HepG2 (cell line): ENCODE data around the gene MTOR. TPM values are rescaled to one million over a fixed set of nuclear protein-coding genes. Genes with fewer than 3 reads are reported as not detected.

Source experiments
- ASH2L ChIP-seq: fragments of 300-600, 200-600 bp; sonication (generic); IDR thresholded peaks from 2 replicates; pipeline ENCODE4 v1.7.0; 2017; ENCODE audit warnings: low read depth, mild to moderate bottlenecking, moderate library complexity, mixed read lengths, low read length; ENCODE audit not compliant: insufficient read length
- CBX2 ChIP-seq, 2 experiments: fragments of 200-600 bp in 1 of 2; sonication (generic); formaldehyde crosslinking in 1 of 2; IDR thresholded peaks; 2 replicates each; pipeline versions ENCODE4 v1.7.0 to v1.8.1; 2018 to 2022; ENCODE audit warnings: low read depth in 2 of 2, low read length in 1 of 2, mild to moderate bottlenecking in 1 of 2, missing genetic modification reagents in 1 of 2
- E2F5 ChIP-seq: sonication (generic); formaldehyde crosslinking; conservative IDR thresholded peaks from 2 replicates; pipeline ENCODE4 v1.4.0; 2020; ENCODE audit warnings: missing genetic modification reagents
- GMEB1 ChIP-seq: sonication (generic); formaldehyde crosslinking; IDR thresholded peaks from 2 replicates; pipeline ENCODE4 v1.5.1; 2020; ENCODE audit warnings: missing genetic modification reagents, mild to moderate bottlenecking, borderline replicate concordance
- HNRNPUL1 ChIP-seq: fragments of 200-400 bp; formaldehyde crosslinking; IDR thresholded peaks from 2 replicates; pipeline ENCODE4 v1.6.1; 2017; ENCODE audit warnings: low read depth, mild to moderate bottlenecking, low read length, moderate library complexity
- ISX ChIP-seq: sonication (generic); formaldehyde crosslinking; conservative IDR thresholded peaks from 2 replicates; pipeline ENCODE4 v1.5.0; 2020; ENCODE audit warnings: missing genetic modification reagents
- MYC ChIP-seq: sonication (generic); formaldehyde crosslinking; IDR thresholded peaks from 2 replicates; pipeline ENCODE4 v1.9.0; 2021; ENCODE audit warnings: missing genetic modification reagents, borderline replicate concordance
- NFYC ChIP-seq: IDR thresholded peaks from 2 replicates; pipeline ENCODE4 v1.6.1; 2016; ENCODE audit warnings: missing genetic modification reagents, missing compliant biosample characterization
- SIN3B ChIP-seq: fragments of 150-350 bp; IDR thresholded peaks from 2 replicates; pipeline ENCODE4 v1.6.1; 2014; ENCODE audit warnings: low read length
- SMARCC2 ChIP-seq: fragments of 450-650 bp; IDR thresholded peaks from 2 replicates; pipeline ENCODE4 v1.6.1; 2017; ENCODE audit warnings: antibody characterized with exemption, mild to moderate bottlenecking
- SSRP1 ChIP-seq: IDR thresholded peaks from 2 replicates; pipeline ENCODE4 v1.6.1; 2016; ENCODE audit warnings: control low read depth
- USF2 ChIP-seq, 2 experiments: sonication (generic) in 1 of 2; formaldehyde crosslinking in 1 of 2; IDR thresholded peaks; 2 replicates each; pipeline versions ENCODE4 v1.5.1 to v1.6.1; 2011 to 2020; ENCODE audit warnings: borderline replicate concordance in 1 of 2, low read depth in 1 of 2, low read length in 1 of 2, mild to moderate bottlenecking in 1 of 2, missing genetic modification reagents in 1 of 2, moderate library complexity in 1 of 2
- ZNF101 ChIP-seq: sonication (generic); formaldehyde crosslinking; IDR thresholded peaks from 2 replicates; pipeline ENCODE4 v1.4.0; 2020; ENCODE audit warnings: mild to moderate bottlenecking, low read depth, missing genetic modification reagents, borderline replicate concordance
- ZNF274 ChIP-seq: sonication (generic); formaldehyde crosslinking; IDR thresholded peaks from 2 replicates; pipeline ENCODE4 v1.5.1; 2020; ENCODE audit warnings: mild to moderate bottlenecking, missing genetic modification reagents
- ZNF276 ChIP-seq: sonication (generic); formaldehyde crosslinking; IDR thresholded peaks from 2 replicates; pipeline ENCODE4 v1.4.0; 2020; ENCODE audit warnings: mild to moderate bottlenecking, low read depth, missing genetic modification reagents
- ZNF432 ChIP-seq: sonication (generic); formaldehyde crosslinking; IDR thresholded peaks from 2 replicates; pipeline ENCODE4 v1.5.0; 2020; ENCODE audit warnings: missing genetic modification reagents, mild to moderate bottlenecking, borderline replicate concordance
- ZNF460 ChIP-seq: sonication (generic); formaldehyde crosslinking; IDR thresholded peaks from 2 replicates; pipeline ENCODE4 v1.5.1; 2020; ENCODE audit warnings: missing genetic modification reagents, mild to moderate bottlenecking, borderline replicate concordance
- ZNF501 ChIP-seq: sonication (generic); formaldehyde crosslinking; IDR thresholded peaks from 2 replicates; pipeline ENCODE4 v1.5.1; 2020; ENCODE audit warnings: mild to moderate bottlenecking, moderate library complexity, missing genetic modification reagents
- ZNF614 ChIP-seq: IDR thresholded peaks from 2 replicates; pipeline ENCODE4 v1.6.1; 2018; ENCODE audit warnings: missing biosample characterization, missing genetic modification reagents, inconsistent platforms, borderline replicate concordance
- ZNF772 ChIP-seq: sonication (generic); formaldehyde crosslinking; IDR thresholded peaks from 2 replicates; pipeline ENCODE4 v1.5.0; 2020; ENCODE audit warnings: mild to moderate bottlenecking, missing genetic modification reagents
- ZSCAN30 ChIP-seq: sonication (generic); formaldehyde crosslinking; IDR thresholded peaks from 2 replicates; pipeline ENCODE4 v1.5.0; 2020; ENCODE audit warnings: mild to moderate bottlenecking, missing genetic modification reagents
- polyA plus RNA-seq, 8 experiments: library from polyadenylated mRNA; depleted of rRNA in 3 of 8; stranded (reverse) in 7 of 8; unstranded in 1 of 8; fragments of >200 nt; fragmentation: Illumina TruSeq in 4 of 8; extraction: Trizol in 4 of 8; gene quantifications; 2 replicates each; pipeline versions ENCODE4 v1.2.1 to v1.2.3, GENCODE V29; 2011 to 2016; ENCODE audit warnings: low read depth in 4 of 8, missing spikeins in 1 of 8, mixed read lengths in 1 of 8; ENCODE audit not compliant: insufficient read depth in 1 of 8
- total RNA-seq, 5 experiments: library from RNA; depleted of rRNA; stranded (reverse); fragments of >200 nt; fragmentation: Illumina TruSeq; extraction: Trizol; gene quantifications; 2 replicates each; pipeline ENCODE4 v1.2.3, GENCODE V29; 2016; ENCODE audit warnings: low read depth in 1 of 5

The MTOR gene
- total and polyA plus RNA-seq, 2 of the 13 experiments (the other 11 are each of a cell fraction or from before 2014, with no cell fraction given) = 24.6 to 34.6 TPM

- TF ChIP-seq ZNF276 (CRISPR knock-in tag) = 0 out of 2 replicates have a peak, but pooled peaks have one; percentile 70
- TF ChIP-seq MYC = peak; percentile 97
- peak; percentile 79 for TF ChIP-seq ZNF501 (CRISPR knock-in tag)
- peak; percentile 59 for TF ChIP-seq GMEB1
- TF ChIP-seq SMARCC2 = no peak
- peak; percentile 57; the same call in 1 of the 2 replicates for TF ChIP-seq ZNF101 (CRISPR knock-in tag)
- no peak for TF ChIP-seq ZSCAN30 (CRISPR knock-in tag)
- no peak for TF ChIP-seq SSRP1
- no peak; the same call in 1 of the 2 replicates for TF ChIP-seq ZNF274 (CRISPR knock-in tag)
- TF ChIP-seq ZNF772 (CRISPR knock-in tag) = peak; percentile 24; the same call in 1 of the 2 replicates
- no peak for TF ChIP-seq USF2 (IDR thresholded peaks at IDR 0.05; ENCODE audit: low read depth, low read length)
- 0 out of 2 replicates have a peak, but pooled peaks have one; percentile 11 for TF ChIP-seq USF2 (CRISPR knock-in tag; IDR thresholded peaks at IDR 0.05; ENCODE audit: borderline replicate concordance)
- TF ChIP-seq NFYC (CRISPR knock-in tag) = no peak
- peak; percentile 87 for TF ChIP-seq ASH2L
- no peak for TF ChIP-seq CBX2 (IDR thresholded peaks at IDR 0.05; ENCODE audit: low read depth, low read length)
- no peak for TF ChIP-seq CBX2 (CRISPR knock-in tag; IDR thresholded peaks at IDR 0.05; ENCODE audit: low read depth)
- no peak for TF ChIP-seq HNRNPUL1
- no peak for TF ChIP-seq ZNF460 (CRISPR knock-in tag)
- TF ChIP-seq ZNF614 = no peak
- peak; percentile 84 for TF ChIP-seq SIN3B
- no peak for TF ChIP-seq ZNF432 (CRISPR knock-in tag)
- no peak for TF ChIP-seq ISX (CRISPR knock-in tag)
- 0 out of 2 replicates have a peak, but pooled peaks have one; percentile 17 for TF ChIP-seq E2F5
Measured at GRCh38 chr1:11272832-11273594, 10.7 kb upstream of the MTOR start, which contains the start of gene UBIAD1 (continued).
